ENCODE data around the gene PFKP. TPM values are rescaled to one million over a fixed set of nuclear protein-coding genes. Genes with fewer than 3 reads are reported as not detected.

Gene PFKP
- polyA plus RNA-seq, 2 of the 4 experiments (the other 2 are of a cell fraction): 164 to 279 TPM

GRCh38 chr10:3113343-3113720 lies 46.0 kb downstream of the PFKP start:
- peak overlapping the region in 1 of 2 experiments; percentile 69; a peak in 3 of 6 replicates for H3K27ac ChIP-seq
- H3K4me3 ChIP-seq: no peak overlapping the region
- WGBS (ENCODE audit: missing lambda C conversion rate): 92% methylated on average over 19 of the region's 19 CpGs
- no peaks in the 10 kb centered on the region for H3K9me3 ChIP-seq
- no peak for FAIRE-seq
- ChIA-PET CTCF (interaction anchor here (0.6 to 1.2 kb wide), 5 partner anchors 10 to 136 kb away, joined by 3 to 6 read pairs (median 3); no protein-coding TSS in a partner anchor), POLR2A (no interaction called here)
- no peak for ATAC-seq
- peaks cover 40% of the 10 kb centered on the region for H3K4me1 ChIP-seq
- no peak overlapping the region for H3K4me2 ChIP-seq
- no peak for TF ChIP-seq ATOH8 (CRISPR knock-in tag; IDR thresholded peaks at IDR 0.05; ENCODE audit: low read depth)
- DNase-seq (ENCODE audit: low read depth in 1 of 2, low spot score in 1 of 2): no peak

DNA sequence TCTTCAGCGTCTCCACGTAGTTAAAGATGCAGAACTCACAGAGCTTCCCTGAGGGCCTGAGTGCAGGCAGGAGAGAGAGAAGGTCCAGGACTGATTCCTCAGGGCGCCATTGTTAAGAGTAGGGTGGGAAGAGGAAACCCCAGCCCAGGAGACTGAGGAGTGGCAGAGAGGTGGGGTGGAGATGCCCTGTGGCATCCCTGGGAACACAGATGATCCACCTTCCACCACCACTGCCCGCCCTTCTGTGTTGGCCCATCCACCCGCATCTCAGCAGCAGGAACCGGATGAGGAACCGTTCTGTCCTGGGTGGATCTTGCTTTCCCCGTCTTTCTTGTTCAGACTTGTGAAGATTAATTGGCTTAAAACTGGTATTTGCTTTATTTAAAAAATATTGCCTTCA lies 48.3 kb downstream of the PFKP start:
- ATAC-seq: no peak
- H3K4me3 ChIP-seq: no peak overlapping the region
- no peak for FAIRE-seq
- peak overlapping the region in 1 of 2 experiments; percentile 46; a peak in 2 of 6 replicates for H3K27ac ChIP-seq
- no peaks in the 10 kb centered on the region for H3K9me3 ChIP-seq
- ChIA-PET CTCF (interaction anchor here (1.1 kb wide), 1 partner anchor 70 kb away, joined by 3 read pairs; no protein-coding TSS in a partner anchor), POLR2A (no interaction called here)
- no peak for DNase-seq (ENCODE audit: low read depth in 1 of 2, low spot score in 1 of 2)
- WGBS (ENCODE audit: missing lambda C conversion rate): 96% methylated on average over 8 of the region's 8 CpGs
- TF ChIP-seq BHLHE40 (IDR thresholded peaks at IDR 0.05; ENCODE audit: low read depth, low read length) (no peak), MAFK (IDR thresholded peaks at IDR 0.05; ENCODE audit: partially characterized antibody) (no peak), JUNB (IDR thresholded peaks at IDR 0.05) (no peak), FOSL2 (IDR thresholded peaks at IDR 0.05) (no peak), FOSL2 (CRISPR knock-in tag; IDR thresholded peaks at IDR 0.05) (no peak), NFE2L2 (conservative IDR thresholded peaks at IDR 0.05; ENCODE audit: low read length) (no peak), USF2 (IDR thresholded peaks at IDR 0.05) (no peak)
- peaks cover 30% of the 10 kb centered on the region for H3K4me1 ChIP-seq
- H3K4me2 ChIP-seq: no peak overlapping the region

DNA sequence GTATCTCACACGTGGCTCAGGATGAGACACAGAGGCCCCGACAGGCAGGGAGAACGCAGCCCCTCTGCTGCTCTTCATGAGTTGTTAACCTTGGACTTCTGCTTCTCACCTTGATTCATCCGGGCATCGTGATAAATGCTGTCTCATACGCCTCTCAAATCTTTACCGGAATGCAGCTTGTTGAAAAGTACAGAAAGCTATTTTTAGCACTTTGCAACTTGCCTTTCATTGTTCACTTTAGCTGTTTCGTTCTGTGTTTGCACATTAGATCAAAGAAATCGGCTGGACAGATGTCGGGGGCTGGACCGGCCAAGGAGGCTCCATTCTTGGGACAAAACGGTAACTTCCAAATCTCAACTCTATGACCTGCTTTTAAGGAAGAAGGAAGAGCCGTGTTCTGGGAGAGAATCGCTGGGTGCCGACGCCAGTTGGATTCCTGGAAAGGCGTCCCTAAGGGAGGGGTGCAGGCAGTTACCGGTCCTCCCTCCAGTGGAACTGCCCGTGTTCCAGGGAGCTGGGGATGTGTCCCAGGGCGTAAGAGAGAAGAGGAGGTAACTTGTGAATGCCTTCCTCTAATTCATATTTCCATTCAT lies 49.3 kb downstream of the PFKP start:
- ATAC-seq (no peak), DNase-seq (ENCODE audit: low read depth in 1 of 2, low spot score in 1 of 2) (no peak), FAIRE-seq (no peak)
- no peak overlapping the region for H3K4me3 ChIP-seq
- H3K4me1 ChIP-seq: peaks cover 22% of the 10 kb centered on the region
- H3K27ac ChIP-seq: peak overlapping the region in 1 of 2 experiments; percentile 34; a peak in 2 of 6 replicates
- ChIA-PET POLR2A (no interaction called here), CTCF (interaction anchor here (0.9 to 2.1 kb wide), 5 partner anchors 9 to 71 kb away, joined by 3 to 5 read pairs (median 3); no protein-coding TSS in a partner anchor)
- no peaks in the 10 kb centered on the region for H3K9me3 ChIP-seq
- TF ChIP-seq MYC (IDR thresholded peaks at IDR 0.05; ENCODE audit: borderline replicate concordance, low read length) (no peak), ESRRA (IDR thresholded peaks at IDR 0.05; ENCODE audit: borderline replicate concordance, low read length) (no peak), NR3C1 (IDR thresholded peaks at IDR 0.05) (no peak), PHF8 (IDR thresholded peaks at IDR 0.05; ENCODE audit: borderline replicate concordance, low read depth) (no peak), CBX8 (IDR thresholded peaks at IDR 0.05) (no peak)
- WGBS (ENCODE audit: missing lambda C conversion rate): 82% methylated on average over 20 of the region's 20 CpGs
- no peak overlapping the region for H3K4me2 ChIP-seq

DNA sequence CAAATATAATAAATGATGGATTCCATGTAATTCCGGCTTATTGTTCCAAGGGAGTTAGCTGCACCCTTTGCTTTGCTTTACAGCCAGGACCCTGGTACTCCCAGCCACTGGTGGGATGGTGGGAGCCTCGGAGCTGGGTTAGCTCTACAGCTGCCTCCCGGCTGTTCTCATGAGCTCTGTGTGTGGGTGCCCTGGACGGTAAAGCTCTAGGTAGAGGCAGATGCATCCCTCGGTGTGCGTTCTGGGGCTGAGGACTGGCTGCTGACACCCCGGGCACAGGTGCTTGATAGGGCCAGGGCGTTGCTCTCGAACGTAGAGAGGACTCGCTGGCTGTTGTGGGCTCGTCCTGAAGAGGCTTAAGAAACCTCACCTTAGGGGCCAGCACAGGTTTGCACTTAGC lies 50.1 kb downstream of the PFKP start:
- H3K4me3 ChIP-seq: no peak overlapping the region
- 96% methylated on average over 11 of the region's 12 CpGs for WGBS (ENCODE audit: missing lambda C conversion rate)
- peaks cover 22% of the 10 kb centered on the region; the same call in 2 of the 3 replicates for H3K4me1 ChIP-seq
- H3K9me3 ChIP-seq: no peaks in the 10 kb centered on the region
- H3K4me2 ChIP-seq: no peak overlapping the region
- ATAC-seq (no peak), FAIRE-seq (no peak), DNase-seq (ENCODE audit: low read depth in 1 of 2, low spot score in 1 of 2) (no peak)
- POLR2A ChIA-PET: no interaction called here
- CTCF ChIA-PET: interaction anchor here (0.6 to 2.1 kb wide), 3 partner anchors 10 to 612 kb away, joined by 3 to 5 read pairs (median 3); no protein-coding TSS in a partner anchor
- peak overlapping the region in 1 of 2 experiments; percentile 11; a peak in 1 of 6 replicates for H3K27ac ChIP-seq
- TF ChIP-seq RNF2 (IDR thresholded peaks at IDR 0.05; ENCODE audit: borderline replicate concordance, low read depth): no peak
- no peak for TF ChIP-seq PHF8 (IDR thresholded peaks at IDR 0.05; ENCODE audit: borderline replicate concordance, low read depth)
- no peak for TF ChIP-seq ELK1 (IDR thresholded peaks at IDR 0.05; ENCODE audit: low read depth, low read length)
- TF ChIP-seq, protein P1, sequence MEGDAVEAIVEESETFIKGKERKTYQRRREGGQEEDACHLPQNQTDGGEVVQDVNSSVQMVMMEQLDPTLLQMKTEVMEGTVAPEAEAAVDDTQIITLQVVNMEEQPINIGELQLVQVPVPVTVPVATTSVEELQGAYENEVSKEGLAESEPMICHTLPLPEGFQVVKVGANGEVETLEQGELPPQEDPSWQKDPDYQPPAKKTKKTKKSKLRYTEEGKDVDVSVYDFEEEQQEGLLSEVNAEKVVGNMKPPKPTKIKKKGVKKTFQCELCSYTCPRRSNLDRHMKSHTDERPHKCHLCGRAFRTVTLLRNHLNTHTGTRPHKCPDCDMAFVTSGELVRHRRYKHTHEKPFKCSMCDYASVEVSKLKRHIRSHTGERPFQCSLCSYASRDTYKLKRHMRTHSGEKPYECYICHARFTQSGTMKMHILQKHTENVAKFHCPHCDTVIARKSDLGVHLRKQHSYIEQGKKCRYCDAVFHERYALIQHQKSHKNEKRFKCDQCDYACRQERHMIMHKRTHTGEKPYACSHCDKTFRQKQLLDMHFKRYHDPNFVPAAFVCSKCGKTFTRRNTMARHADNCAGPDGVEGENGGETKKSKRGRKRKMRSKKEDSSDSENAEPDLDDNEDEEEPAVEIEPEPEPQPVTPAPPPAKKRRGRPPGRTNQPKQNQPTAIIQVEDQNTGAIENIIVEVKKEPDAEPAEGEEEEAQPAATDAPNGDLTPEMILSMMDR (IDR thresholded peaks at IDR 0.05): no peak
- TF ChIP-seq TP53 (CRISPR knock-in tag; IDR thresholded peaks at IDR 0.05): no peak
- TF ChIP-seq ATOH8 (CRISPR knock-in tag; IDR thresholded peaks at IDR 0.05; ENCODE audit: low read depth): no peak
- no peak for TF ChIP-seq FOSB (CRISPR knock-in tag; IDR thresholded peaks at IDR 0.05)
- no peak for TF ChIP-seq MYC (IDR thresholded peaks at IDR 0.05; ENCODE audit: borderline replicate concordance, low read length)
- TF ChIP-seq ZNF302 (CRISPR knock-in tag; IDR thresholded peaks at IDR 0.05): no peak
- TF ChIP-seq, protein P2, sequence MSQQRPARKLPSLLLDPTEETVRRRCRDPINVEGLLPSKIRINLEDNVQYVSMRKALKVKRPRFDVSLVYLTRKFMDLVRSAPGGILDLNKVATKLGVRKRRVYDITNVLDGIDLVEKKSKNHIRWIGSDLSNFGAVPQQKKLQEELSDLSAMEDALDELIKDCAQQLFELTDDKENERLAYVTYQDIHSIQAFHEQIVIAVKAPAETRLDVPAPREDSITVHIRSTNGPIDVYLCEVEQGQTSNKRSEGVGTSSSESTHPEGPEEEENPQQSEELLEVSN (IDR thresholded peaks at IDR 0.05; ENCODE audit: borderline replicate concordance, low read depth): no peak
- TF ChIP-seq SREBF2 (IDR thresholded peaks at IDR 0.05): no peak
- TF ChIP-seq CBX8 (IDR thresholded peaks at IDR 0.05): no peak
- TF ChIP-seq SMC3 (IDR thresholded peaks at IDR 0.05): no peak
- TF ChIP-seq HOXA7 (CRISPR knock-in tag; IDR thresholded peaks at IDR 0.05): no peak
- no peak for TF ChIP-seq HOXB5 (CRISPR knock-in tag; IDR thresholded peaks at IDR 0.05)

All from A549 (cell line).